Measurements from ENCODE around the gene SNX22.
"Not testable (repeated sequence)": the region's sequence is repeated elsewhere in the genome, so short reads cannot be mapped to it uniquely, and the experiment has no call there.

Gene SNX22

DNA sequence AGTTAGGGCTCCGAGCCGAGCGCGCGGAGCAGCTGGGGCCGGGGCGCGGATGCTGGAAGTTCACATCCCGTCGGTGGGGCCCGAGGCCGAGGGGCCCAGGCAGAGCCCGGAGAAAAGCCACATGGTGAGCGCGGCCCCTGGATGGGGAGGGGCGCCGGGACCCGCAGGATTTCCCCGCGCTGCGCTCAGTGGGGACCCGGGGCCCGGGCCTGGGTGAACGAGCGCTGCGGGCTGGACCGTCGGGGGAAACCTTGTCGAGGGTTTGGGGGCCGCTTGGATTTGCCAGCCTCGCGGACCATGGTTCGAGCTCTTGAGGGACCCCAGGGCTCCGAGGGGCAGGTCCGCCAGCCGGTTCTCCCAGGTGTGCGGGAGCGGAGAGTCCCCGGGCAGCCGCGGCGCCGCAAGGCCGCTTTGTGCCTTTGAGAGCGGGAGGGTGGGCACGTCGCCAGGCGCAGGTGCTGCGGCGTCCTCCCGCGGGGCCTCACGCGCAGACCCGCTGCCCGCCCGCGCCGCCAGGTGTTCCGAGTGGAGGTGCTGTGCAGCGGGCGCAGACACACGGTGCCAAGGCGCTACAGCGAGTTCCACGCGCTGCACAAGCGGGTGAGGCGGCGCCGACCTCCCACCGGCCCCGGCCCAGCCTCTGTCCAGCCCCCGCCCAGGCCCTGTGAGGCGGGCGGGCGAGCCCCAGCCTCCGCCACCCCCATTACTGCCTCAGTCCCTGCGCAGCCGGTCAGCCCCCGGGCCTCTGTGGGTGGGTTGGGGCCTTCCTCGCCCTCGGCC, at the start of gene SNX22:
TSS of gene SNX22 (plus strand) at position 5 of the 780 bp plus-strand sequence. CDS start at position 50, 45 bp downstream.
- DNase-seq: peak; percentile 48

DNA sequence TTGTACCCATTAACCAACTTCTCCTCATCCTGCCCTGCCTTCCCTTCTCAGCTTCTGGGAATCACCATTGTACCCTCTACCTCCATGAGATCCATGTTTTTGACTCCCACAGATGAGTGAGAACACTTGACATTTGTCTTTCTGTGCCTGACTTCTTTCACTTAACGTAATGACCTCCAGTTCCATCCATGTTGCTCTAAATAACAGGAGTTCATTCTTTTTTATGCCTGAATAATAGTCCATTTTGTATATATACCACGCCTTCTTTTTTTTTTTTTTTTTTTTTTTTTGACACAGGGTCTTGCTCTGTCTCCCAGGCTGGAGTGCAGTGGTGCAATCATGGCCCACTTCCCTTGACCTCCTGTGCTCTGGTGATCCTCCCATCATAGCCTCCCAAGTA, 49.0 kb upstream of the SNX22 start:
- DNase-seq: no peak

DNA sequence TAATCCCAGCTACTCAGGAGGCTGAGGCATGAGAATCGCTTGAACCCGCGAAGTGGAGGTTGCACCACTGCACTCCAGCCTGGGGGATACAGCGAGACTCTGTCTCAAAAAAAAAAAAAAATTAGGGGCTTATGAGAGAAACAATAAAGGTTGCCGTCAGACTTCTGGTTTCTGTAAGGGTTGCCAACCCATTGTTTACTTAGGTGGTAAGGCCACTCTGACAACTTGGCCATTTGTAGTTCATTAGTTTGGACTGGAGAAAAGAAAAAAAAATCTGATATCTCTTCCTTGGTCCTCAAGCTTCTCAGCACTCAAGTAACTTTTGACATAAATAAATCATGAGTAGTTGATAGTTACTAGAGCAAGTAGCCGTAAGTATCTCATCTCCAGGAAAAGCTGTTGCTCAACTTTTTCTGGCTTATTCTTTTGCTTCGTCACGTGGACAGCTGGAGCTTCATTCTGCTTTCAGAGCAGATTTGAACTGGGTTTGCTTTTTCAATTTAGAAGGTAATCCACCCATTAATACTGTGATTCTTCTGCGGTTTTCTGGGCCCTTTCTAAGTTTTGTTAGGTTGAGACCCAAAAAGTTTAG, 46.3 kb upstream of the SNX22 start:
- DNase-seq: no peak

DNA sequence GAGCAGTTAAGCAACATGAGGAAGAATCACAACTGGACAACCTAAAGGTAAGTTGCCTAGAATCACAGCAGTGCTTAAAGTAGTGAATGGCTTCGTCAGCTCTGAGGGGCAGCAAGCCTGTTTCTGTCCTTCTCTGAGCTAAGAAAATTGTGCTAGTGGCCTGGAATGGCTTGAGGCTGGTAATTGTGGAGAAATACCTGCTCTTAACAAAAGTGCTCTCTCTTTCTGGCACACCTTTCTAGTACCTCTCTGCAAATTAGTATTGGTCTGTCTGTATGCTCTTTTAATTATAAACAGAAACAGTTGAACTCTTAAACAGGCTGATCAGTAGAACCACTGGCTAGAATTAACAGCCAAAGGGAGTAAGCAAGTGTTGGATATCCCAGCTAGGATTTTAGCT, 44.2 kb upstream of the SNX22 start:
- DNase-seq: no peak

DNA sequence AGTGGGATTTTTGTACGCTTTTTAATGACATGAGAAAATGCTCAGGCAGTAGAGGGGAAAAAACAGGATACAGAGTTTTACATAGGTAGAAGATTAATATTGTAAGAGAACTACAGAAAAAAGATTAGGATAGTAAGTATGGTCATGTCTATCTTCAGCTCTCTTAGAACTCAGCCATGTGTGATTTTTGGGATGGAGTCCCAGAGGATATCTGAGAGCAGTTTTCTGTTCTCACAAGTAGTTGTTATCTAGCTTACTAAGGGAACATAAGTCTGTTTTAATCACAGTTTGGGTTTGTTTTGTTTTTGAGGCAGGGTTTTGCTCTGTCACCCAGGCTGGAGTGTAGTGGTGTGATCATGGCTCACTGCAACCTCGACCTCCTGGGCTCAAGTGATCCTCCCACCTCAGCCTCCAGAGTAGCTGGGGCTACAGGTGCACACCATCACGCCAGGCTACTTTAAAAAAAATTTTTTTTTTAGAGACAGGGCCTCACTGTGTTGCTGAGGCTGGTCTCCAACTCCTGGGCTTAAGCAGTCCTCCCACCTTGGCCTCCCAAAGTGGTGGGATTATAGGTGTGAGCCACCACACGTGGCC, 41.3 kb upstream of the SNX22 start:
- DNase-seq: not testable (repeated sequence)

DNA sequence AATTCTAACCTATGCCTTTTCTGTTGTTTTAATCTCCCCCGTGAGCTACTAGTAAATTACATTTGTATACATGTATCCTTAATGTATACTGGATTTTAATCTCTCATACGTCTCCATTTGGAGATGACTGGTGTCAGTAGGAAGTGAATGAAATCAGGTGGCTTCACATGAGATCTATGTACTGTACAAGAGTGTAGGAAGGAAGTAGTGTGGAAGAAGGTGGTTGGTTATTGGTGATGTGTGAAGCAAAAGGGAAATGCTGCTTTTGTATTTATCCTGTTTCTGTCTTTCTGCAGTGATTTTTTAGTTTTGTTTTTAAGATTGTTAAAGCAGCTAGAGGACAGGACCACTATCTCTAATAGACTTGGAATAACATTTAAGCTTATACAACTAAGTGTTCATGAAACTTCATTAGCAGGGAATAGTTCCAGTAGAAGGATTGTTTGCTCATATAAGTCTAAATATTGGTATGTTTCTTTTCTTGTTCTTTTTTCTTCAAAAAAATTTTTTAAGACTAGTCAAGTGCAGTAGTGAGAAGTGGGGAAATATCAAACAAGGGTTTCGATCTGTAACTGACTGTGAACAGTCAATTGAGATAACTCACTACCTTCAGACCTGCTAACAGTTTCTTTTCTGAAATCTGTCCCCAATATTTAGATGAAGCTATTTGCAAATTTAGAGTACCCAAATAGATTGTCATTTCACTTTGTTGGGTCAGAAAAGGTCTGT, 40.4 kb upstream of the SNX22 start:
- no peak for DNase-seq

DNA sequence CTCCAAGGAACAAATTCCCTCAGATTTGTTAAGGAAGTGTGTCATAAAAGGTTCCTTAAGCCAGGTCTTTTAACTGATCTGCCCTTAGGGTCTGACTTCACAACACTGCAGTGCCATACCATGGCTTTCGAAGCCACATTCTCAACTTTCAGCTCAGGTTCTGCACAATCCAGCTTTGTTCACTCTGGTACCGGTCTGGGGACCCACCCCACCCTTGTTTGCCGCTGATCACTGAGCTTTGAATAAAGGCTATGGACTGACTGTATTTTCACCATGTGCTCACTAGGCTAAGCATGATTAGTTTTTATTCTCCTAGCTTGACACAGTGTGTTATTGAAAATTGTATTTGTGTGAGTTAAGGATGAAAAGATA, 39.9 kb upstream of the SNX22 start:
- DNase-seq: no peak

DNA sequence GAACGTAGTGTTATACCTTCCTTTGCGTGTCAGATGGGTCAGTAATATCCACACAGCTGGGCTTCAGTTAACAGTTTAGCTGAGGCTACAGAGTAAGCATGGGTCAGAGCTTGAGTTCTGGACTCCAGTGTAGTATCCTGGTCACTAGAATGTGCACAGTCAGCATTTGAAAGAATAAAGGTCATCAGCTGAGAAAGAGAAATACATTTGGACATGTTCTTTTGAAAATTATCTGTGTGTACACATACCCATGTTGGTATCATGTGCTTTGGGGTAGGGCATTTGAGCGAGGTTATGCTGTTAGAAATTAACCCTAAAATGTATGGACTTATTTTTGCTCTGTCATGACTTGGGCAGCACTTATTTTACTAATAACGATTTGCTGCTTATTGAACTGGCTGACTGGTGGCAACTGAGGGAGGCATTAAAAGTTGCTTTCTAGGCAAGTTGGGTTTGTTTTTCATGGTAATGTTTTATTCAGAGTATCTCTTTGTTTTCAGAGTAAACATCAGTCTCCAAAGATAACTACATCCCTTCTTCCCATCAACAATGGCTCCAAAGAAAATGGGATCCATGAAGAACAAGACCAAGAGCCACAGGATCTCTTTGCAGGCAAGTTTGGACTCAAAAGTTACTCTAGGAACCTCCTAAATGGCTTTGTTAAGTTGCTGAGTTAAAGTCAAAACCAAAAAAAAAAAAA, 39.3 kb upstream of the SNX22 start:
- DNase-seq: no peak

DNA sequence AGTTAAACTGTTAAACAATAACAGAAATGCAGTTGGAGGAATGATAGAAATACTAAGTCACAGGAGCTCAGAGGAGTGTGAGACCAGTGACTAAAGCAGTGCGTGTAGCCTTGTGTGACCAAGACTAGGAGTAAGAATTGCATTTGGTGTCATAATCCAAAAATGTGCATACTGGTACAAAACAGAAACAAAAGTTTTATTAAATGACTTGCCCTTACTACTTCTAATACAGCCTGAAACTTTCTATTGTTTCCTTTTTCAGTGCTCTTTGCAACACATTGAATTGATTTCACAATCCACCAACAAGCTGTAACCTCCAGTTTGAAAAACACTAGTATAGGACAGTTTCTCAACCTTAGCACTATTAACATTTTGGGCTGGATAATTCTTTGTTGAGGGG, 38.6 kb upstream of the SNX22 start:
- DNase-seq: no peak

DNA sequence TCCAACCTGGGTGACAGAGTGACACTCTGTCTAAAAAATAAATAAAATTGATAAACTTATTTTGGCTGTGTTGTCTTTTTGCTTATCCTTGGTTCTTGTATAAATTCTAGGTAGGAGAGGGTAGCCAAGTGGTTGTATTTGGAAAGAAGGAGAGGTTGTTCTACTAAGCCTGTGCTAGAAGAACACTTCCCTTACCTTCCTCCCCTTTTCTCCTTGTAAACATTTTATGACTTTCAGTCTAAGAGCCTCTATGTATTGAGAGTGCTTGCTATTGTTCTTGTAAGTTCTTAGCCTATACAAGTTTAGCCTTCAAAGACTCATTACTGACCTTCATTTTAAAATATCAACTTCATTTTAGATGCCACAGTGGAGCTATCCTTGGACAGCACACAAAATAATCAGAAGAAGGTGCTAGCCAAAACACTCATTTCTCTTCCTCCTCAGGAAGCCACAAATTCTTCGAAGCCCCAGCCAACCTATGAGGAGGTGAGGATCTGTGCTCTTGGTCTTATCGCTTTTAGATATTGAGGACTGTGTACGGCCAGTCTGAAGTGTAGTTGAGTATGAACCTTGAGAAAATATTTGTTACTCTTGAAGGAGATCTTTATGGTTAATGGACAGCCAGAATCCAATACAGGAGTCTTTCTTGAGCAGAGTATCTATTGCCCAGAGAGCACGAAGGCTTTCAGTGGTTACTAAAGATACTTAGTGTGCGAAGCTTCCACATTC, 33.6 kb upstream of the SNX22 start:
- no peak for DNase-seq

DNA sequence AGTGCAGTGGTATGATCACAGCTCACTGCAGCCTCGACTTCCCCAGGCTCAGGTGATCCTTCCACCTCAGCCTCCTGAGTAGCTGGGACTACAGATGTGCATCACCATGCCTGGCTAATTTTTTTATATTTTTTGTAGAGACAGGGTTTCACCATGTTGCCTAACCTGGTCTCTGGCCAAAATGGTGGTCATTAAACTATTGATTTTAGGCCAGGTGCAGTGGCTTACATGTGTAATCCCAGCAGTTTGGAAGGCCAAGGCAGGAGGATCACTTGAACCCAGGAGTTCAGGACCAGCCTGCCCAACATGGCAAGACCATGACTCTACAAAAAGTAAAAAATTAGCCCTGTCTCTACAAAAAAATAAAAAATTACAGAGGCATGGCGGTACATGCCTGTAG, 31.2 kb upstream of the SNX22 start:
- not testable (repeated sequence) for DNase-seq

DNA sequence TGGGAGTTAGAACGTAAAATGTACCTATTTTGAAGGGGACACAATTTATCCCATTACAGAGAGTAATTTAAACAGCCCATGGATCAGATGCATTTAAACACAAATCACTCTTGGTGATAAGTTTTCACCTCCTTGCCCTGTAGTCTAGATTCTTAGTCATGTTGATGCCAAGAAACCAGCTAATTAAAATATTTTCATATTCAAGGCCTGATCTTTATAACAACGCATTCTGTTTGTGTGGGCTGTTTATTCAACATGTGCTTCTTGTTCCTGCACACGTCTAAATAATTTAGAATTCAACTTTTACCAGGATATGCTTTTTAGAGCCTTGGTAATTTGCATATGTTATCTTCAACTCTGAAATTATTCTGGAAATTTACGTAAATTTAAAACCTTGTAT, 29.9 kb upstream of the SNX22 start:
- DNase-seq: no peak

DNA sequence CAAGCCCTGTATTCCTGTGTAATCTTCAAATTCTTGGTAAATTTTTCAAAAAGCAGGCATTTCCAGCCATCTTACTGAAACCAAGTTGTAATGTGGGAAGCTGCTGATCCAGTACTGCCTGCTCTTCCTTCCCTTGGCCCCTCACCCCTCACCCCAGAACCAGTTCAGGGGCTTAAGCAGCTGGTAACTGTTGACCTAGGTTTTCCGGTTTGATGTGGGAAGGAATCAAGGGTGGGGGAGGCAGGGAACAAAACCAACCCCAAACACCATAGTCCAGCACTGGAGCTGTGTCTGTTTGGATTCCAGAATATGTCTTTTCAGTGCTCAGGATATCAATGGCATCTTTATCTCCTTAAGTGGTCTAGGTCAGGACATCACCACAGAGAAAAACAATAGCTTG, 29.1 kb upstream of the SNX22 start:
- DNase-seq: no peak

DNA sequence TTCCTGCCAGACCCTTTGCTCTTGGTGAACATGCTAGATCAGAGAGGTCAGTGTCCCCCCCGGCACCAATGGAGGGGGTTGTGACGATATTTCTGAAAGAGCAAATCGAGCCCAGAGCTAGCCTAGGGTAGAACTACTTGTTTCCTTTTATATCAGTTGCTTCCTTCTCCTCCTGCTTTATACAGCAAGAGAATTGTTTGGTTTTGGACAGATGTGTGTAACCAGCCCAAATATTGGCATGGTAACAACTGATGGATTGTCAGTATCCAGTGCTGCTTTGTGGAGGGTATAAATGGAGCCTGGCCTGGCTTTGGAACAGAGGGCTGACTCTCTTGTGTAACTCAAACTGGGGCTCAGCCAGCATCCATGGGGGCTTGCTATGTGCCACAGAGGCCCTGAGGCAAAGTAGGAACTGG, 28.6 kb upstream of the SNX22 start:
- DNase-seq: no peak

DNA sequence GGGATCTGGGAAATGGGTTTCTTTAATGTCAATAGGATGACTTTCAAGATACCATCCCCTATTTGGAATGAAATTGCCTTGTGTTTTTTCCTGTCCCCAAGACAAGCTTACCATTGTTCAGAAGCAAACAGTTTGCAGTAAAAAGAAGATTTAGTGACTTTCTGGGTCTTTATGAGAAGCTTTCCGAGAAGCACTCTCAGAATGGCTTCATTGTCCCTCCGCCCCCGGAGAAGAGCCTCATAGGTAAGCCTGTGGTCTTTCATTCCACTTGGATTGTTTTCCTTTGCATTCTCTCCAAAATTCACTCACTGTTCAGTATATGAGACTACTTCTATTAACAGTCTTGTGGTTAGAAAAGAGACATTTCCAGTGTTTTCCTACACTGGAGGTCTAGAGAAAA, 25.6 kb upstream of the SNX22 start:
- no peak for DNase-seq

DNA sequence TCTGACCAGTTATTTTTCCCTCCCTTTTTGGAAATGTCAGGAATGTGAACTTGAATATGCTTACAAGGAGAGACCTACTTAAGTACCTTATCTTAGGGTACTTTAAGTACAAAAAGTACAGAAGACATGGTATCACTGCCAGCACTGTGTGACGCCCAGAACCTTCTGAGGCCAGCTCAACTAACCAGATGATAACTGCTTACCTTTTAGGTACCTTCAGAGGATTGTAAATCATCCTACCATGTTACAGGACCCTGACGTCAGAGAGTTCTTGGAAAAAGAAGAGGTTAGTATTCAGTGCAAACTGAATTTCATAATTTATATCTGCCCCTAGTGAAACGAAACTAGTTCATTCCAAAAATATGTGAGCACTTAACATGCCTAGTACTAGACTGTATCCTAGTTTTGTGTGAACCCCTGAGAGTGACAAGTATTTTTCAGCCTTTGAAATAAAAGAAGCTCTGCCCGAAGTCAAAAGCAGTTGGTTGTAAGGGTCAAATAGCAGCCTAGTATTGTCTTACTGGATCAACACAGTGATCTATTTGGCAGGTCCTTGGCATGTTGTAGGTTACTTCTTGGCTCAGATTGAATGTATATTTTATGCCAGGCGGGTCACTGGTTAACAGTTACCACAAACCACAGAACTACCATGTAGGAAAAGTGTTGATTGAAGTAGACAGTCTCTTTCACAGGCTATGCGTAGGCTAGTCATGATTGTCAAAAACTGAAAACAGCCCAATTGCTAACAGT, 23.8 kb upstream of the SNX22 start:
- no peak for DNase-seq

DNA sequence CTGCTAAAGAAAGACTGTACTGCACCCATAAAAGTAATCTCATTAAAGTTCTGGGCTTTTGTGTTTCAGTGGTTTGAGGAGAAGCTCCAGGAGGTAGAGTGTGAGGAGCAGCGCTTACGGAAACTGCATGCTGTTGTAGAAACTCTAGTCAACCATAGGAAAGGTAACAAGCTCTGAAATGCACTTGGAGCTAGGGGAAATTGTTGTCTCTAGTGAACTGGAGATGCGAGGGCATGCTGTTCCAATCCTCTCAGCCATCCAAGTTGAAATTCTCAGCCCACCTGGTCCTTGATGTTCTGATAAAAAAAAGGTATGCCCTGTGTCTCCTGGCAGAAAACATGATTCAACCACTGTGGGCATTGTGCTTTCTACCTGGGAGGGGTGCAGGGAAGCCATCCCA, 21.4 kb upstream of the SNX22 start:
- no peak for DNase-seq

DNA sequence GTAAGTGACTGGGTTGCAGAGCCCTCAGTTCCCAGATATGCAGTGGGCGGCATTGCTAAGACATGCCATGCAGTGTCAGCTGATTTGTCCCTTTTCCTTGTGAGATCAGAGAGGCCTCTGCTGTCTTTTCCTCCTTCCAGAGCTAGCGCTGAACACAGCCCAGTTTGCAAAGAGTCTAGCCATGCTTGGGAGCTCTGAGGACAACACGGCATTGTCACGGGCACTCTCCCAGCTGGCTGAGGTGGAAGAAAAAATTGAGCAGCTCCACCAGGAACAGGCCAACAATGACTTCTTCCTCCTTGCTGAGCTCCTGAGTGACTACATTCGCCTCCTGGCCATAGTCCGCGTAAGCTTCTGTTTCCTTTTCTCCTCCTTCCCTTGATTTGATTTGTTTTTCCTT, 20.0 kb upstream of the SNX22 start:
- no peak for DNase-seq

DNA sequence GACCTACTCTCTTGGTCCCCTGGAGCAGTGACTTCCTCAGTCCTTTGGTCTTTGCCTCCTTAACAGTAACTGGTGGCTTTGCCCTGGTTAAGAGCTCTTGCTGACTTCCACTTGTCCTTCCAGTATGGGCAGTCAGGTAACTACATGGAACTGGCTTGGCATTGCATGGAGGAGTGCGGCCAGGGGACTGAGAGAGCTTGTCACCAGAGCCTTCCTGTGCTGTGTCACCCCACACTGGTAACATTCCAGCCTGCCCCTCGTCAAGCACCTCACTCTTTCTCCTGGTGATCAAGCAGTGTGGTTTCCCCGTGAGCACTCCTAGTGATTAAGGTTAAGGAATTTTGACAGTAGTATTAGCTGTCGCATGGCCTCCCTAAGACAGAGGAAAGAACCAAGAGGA, 19.3 kb upstream of the SNX22 start:
- no peak for DNase-seq

DNA sequence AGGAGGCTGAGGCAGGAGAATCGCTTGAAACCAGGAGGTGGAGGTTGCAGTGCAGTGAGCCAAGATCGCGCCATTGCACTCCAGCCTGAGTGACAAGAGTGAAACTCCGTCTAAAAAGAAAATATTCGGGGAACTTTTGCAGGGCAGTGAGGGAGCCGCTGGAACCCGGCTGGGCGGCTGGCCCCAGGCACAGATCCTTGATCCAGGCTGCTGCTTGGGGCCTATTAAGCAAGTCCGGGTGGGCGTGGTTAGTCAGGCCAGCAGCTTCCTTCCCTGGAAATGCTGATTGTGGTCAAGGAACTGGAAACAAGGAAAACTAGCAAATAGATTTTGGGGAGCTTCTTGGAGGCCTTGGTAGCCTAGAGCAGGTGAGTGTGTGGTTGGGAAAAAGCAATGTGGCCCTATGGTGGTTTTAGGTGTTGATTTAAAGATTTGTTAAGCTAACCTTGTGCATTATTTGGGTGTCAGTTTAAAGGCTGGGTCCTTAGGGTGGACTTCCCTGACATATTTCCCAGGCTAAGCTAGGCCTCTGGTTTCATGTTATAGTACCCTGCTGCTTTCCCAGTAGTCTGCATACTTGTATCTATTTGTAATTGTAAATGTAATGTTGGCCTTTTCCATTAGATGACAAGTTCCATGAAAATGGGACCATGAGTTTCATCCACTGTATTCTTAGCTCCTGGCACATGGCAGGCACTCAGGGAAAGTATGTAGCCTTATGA, 17.7 kb upstream of the SNX22 start:
- DNase-seq: no peak

DNA sequence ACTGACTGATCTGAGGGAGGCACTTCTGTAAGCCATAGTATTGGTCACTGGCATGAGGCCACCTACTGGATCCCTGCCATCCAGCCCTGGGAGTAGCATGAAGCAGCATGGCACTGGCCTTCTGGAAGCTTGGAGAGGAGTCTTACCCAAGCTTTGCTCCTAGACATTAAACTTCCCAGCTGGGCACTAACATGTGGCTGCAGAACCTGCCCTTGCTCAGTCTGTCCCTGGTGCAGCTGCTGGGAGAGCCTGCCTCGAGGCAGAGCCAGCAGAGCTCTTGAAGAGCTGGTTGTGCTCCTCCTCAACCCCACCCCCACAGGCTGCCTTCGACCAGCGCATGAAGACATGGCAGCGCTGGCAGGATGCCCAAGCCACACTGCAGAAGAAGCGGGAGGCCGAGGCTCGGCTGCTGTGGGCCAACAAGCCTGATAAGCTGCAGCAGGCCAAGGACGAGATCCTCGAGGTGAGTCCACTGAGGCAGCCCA, 17.1 kb upstream of the SNX22 start:
- DNase-seq: no peak
